HEK293 (cell line): ENCODE results near the gene CAD.
A peak's percentile ranks its signal among the peaks of the same experiment; 100 is the strongest.

Experiments
- EGR2 ChIP-seq: fragments of 450-650 bp; formaldehyde crosslinking; IDR thresholded peaks from 2 replicates; pipeline ENCODE4 v1.5.1; 2016; ENCODE audit warnings: low read depth, missing biosample characterization, missing genetic modification characterization
- GLIS1 ChIP-seq: fragments of 450-650 bp; formaldehyde crosslinking; IDR thresholded peaks from 2 replicates; pipeline ENCODE4 v1.5.1; 2016; ENCODE audit warnings: missing biosample characterization, missing genetic modification characterization
- HIC1 ChIP-seq: fragments of 450-650 bp; formaldehyde crosslinking; IDR thresholded peaks from 2 replicates; pipeline ENCODE4 v1.5.1; 2016; ENCODE audit warnings: missing biosample characterization, missing genetic modification characterization
- HOXA7 ChIP-seq: sonication (generic); formaldehyde crosslinking; IDR thresholded peaks from 2 replicates; pipeline ENCODE4 v1.8.1; 2022; ENCODE audit warnings: missing genetic modification reagents, borderline replicate concordance
- IKZF3 ChIP-seq: fragments of 450-650 bp; IDR thresholded peaks from 2 replicates; pipeline ENCODE4 v1.5.0; 2018; ENCODE audit warnings: missing biosample characterization, mild to moderate bottlenecking, missing genetic modification characterization, moderate library complexity
- KLF9 ChIP-seq: fragments of 450-650 bp; formaldehyde crosslinking; IDR thresholded peaks from 2 replicates; pipeline ENCODE4 v1.5.1; 2016; ENCODE audit warnings: missing biosample characterization, missing genetic modification characterization, low read depth
- PBX3 ChIP-seq: sonication (generic); formaldehyde crosslinking; IDR thresholded peaks from 2 replicates; pipeline ENCODE4 v1.8.1; 2022; ENCODE audit warnings: mild to moderate bottlenecking, moderate library complexity, missing genetic modification reagents
- REPIN1 ChIP-seq: fragments of 450-650 bp; formaldehyde crosslinking; IDR thresholded peaks from 2 replicates; pipeline ENCODE4 v1.5.1; 2017; ENCODE audit warnings: missing biosample characterization, missing genetic modification characterization, low read depth
- SP2 ChIP-seq: fragments of 450-650 bp; formaldehyde crosslinking; IDR thresholded peaks from 2 replicates; pipeline ENCODE4 v1.5.1; 2016; ENCODE audit warnings: missing biosample characterization, missing genetic modification characterization
- SP3 ChIP-seq: fragments of 450-650 bp; formaldehyde crosslinking; IDR thresholded peaks from 2 replicates; pipeline ENCODE4 v1.5.1; 2016; ENCODE audit warnings: missing biosample characterization, missing genetic modification characterization
- TRIM28 ChIP-seq: IDR thresholded peaks from 2 replicates; pipeline ENCODE4 v1.6.1; 2011; ENCODE audit warnings: low read length, control low read depth, borderline replicate concordance
- TSHZ1 ChIP-seq: fragments of 450-650 bp; formaldehyde crosslinking; IDR thresholded peaks from 2 replicates; pipeline ENCODE4 v1.5.1; 2016; ENCODE audit warnings: missing biosample characterization, missing genetic modification characterization, borderline replicate concordance
- ZBTB48 ChIP-seq: fragments of 450-650 bp; formaldehyde crosslinking; IDR thresholded peaks from 2 replicates; pipeline ENCODE4 v1.5.1; 2016; ENCODE audit warnings: missing biosample characterization, missing genetic modification characterization
- ZBTB6 ChIP-seq: fragments of 450-650 bp; formaldehyde crosslinking; IDR thresholded peaks from 2 replicates; pipeline ENCODE4 v1.5.1; 2017; ENCODE audit warnings: missing biosample characterization, missing genetic modification characterization
- ZNF114 ChIP-seq: fragments of 450-650 bp; formaldehyde crosslinking; IDR thresholded peaks from 2 replicates; pipeline ENCODE4 v1.5.0; 2017; ENCODE audit warnings: missing biosample characterization, missing genetic modification characterization
- ZNF16 ChIP-seq: fragments of 450-650 bp; formaldehyde crosslinking; IDR thresholded peaks from 2 replicates; pipeline ENCODE4 v1.5.1; 2016; ENCODE audit warnings: low read depth, missing biosample characterization, missing genetic modification characterization
- ZNF335 ChIP-seq: fragments of 450-650 bp; formaldehyde crosslinking; conservative IDR thresholded peaks from 2 replicates; pipeline ENCODE4 v1.5.1; 2016; ENCODE audit warnings: missing biosample characterization, missing genetic modification characterization
- ZNF341 ChIP-seq: fragments of 450-650 bp; formaldehyde crosslinking; IDR thresholded peaks from 2 replicates; pipeline ENCODE4; 2016; ENCODE audit warnings: low read depth, missing biosample characterization, missing genetic modification characterization
- ZNF350 ChIP-seq: fragments of 450-650 bp; formaldehyde crosslinking; IDR thresholded peaks from 2 replicates; pipeline ENCODE4 v1.5.0; 2017; ENCODE audit warnings: missing biosample characterization, mild to moderate bottlenecking, missing genetic modification characterization
- ZNF501 ChIP-seq: fragments of 450-650 bp; formaldehyde crosslinking; IDR thresholded peaks from 2 replicates; pipeline ENCODE4 v1.5.1; 2016; ENCODE audit warnings: missing biosample characterization, missing genetic modification characterization
- ZNF529 ChIP-seq: fragments of 450-650 bp; formaldehyde crosslinking; IDR thresholded peaks from 2 replicates; pipeline ENCODE4 v1.5.1; 2017; ENCODE audit warnings: missing genetic modification characterization, missing biosample characterization; ENCODE audit not compliant: insufficient replicate concordance
- ZNF558 ChIP-seq: fragments of 450-650 bp; formaldehyde crosslinking; IDR thresholded peaks from 2 replicates; pipeline ENCODE4 v1.5.1; 2016; ENCODE audit warnings: missing biosample characterization, missing genetic modification characterization
- ZNF624 ChIP-seq: fragments of 450-650 bp; formaldehyde crosslinking; IDR thresholded peaks from 2 replicates; pipeline ENCODE4 v1.5.1; 2017; ENCODE audit warnings: missing biosample characterization, missing genetic modification characterization
- ZNF658 ChIP-seq: fragments of 450-650 bp; formaldehyde crosslinking; IDR thresholded peaks from 2 replicates; pipeline ENCODE4; 2016; ENCODE audit warnings: missing biosample characterization, missing genetic modification characterization
- ZNF660 ChIP-seq: fragments of 450-650 bp; IDR thresholded peaks from 2 replicates; pipeline ENCODE4 v1.5.1; 2018; ENCODE audit warnings: missing biosample characterization, mild to moderate bottlenecking, missing genetic modification characterization
- ZNF692 ChIP-seq: fragments of 450-650 bp; formaldehyde crosslinking; IDR thresholded peaks from 2 replicates; pipeline ENCODE4 v1.5.1; 2016; ENCODE audit warnings: missing biosample characterization, missing genetic modification characterization
- ZNF777 ChIP-seq: fragments of 450-650 bp; formaldehyde crosslinking; IDR thresholded peaks from 2 replicates; pipeline ENCODE4 v1.5.1; 2017; ENCODE audit warnings: missing biosample characterization, missing genetic modification characterization, borderline replicate concordance
- ZSCAN23 ChIP-seq: fragments of 450-650 bp; formaldehyde crosslinking; IDR thresholded peaks from 2 replicates; pipeline ENCODE4 v1.5.1; 2016; ENCODE audit warnings: missing biosample characterization, missing genetic modification characterization
- ZSCAN30 ChIP-seq: fragments of 450-650 bp; IDR thresholded peaks from 2 replicates; pipeline ENCODE4 v1.5.1; 2018; ENCODE audit warnings: missing biosample characterization, mild to moderate bottlenecking, missing genetic modification characterization, moderate library complexity

The CAD gene

GRCh38 chr2:27264753-27265535, 47.8 kb downstream of the CAD start (continued):
- TF ChIP-seq HIC1 (tag by site-specific recombination): peak; percentile 94
- no peak for TF ChIP-seq ZBTB48 (tag by site-specific recombination)
- no peak for TF ChIP-seq HOXA7
- TF ChIP-seq SP3 (tag by site-specific recombination): peak; percentile 20; the same call in 1 of the 2 replicates
- TF ChIP-seq TRIM28: no peak
- no peak for TF ChIP-seq ZNF341 (tag by site-specific recombination)
- no peak for TF ChIP-seq ZNF350
- no peak for TF ChIP-seq ZSCAN23 (tag by site-specific recombination)
- TF ChIP-seq ZNF624 (tag by site-specific recombination): no peak
- TF ChIP-seq PBX3 (CRISPR knock-in tag): peak; percentile 69; the same call in 1 of the 2 replicates
- no peak for TF ChIP-seq ZNF658
- TF ChIP-seq TSHZ1 (tag by site-specific recombination): no peak
- no peak for TF ChIP-seq ZBTB6 (tag by site-specific recombination)
- TF ChIP-seq ZNF335: peak; percentile 81
- peak; percentile 24; the same call in 1 of the 2 replicates for TF ChIP-seq GLIS1 (tag by site-specific recombination)
- peak; percentile 90 for TF ChIP-seq EGR2 (tag by site-specific recombination)
- TF ChIP-seq ZNF558: no peak
- TF ChIP-seq SP2 (tag by site-specific recombination): peak; percentile 51
- no peak for TF ChIP-seq ZNF16 (tag by site-specific recombination)
- no peak for TF ChIP-seq ZNF529 (tag by site-specific recombination)
- 0 out of 2 replicates have a peak, but pooled peaks have one; percentile 53 for TF ChIP-seq ZNF660 (tag by site-specific recombination)
- no peak for TF ChIP-seq ZNF114 (tag by site-specific recombination)
- TF ChIP-seq REPIN1 (tag by site-specific recombination): no peak
- TF ChIP-seq ZNF501 (tag by site-specific recombination): peak; percentile 35; the same call in 1 of the 2 replicates
- peak; percentile 75; the same call in 1 of the 2 replicates for TF ChIP-seq ZNF692
- peak; percentile 95 for TF ChIP-seq ZNF777 (tag by site-specific recombination)
- TF ChIP-seq IKZF3: peak; percentile 78
- peak; percentile 90; the same call in 1 of the 2 replicates for TF ChIP-seq ZSCAN30
- no peak; the same call in 1 of the 2 replicates for TF ChIP-seq KLF9
